Dedifferentiated amniotic fluid mesenchymal stem cell (primary cell): ENCODE data around the gene HPS4.

Experiments used
- DNase-seq: peaks from one replicate; pipeline ENCODE4 v3.0.0-alpha.2; 2016; ENCODE audit errors: extremely low spot score

Gene HPS4

DNA sequence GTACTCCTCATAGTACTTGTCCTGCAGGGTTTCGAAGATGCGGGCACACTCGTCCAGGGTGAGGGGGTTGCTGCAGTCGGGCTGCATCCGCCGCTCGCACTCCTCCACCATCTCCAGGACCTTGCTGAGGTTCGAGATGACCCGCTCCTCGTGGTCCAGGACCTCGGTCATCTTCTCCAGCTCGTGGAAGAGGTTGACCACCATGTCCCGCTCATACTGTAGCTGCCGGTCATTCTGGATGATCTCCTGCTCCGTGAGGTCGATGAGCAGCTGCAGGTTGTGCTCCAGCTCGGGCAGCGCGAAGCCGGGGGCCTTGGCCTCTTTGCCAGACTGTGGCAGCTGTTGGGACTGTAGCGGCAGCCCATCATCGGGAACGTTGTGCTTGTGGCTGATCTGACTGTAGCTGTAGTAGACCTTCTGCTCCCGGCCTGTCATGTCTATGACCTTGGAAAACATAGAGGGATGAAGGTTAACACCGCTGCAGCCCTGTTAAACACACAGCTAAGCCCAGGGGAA, 15.7 kb upstream of the HPS4 start:
- DNase-seq: no peak

DNA sequence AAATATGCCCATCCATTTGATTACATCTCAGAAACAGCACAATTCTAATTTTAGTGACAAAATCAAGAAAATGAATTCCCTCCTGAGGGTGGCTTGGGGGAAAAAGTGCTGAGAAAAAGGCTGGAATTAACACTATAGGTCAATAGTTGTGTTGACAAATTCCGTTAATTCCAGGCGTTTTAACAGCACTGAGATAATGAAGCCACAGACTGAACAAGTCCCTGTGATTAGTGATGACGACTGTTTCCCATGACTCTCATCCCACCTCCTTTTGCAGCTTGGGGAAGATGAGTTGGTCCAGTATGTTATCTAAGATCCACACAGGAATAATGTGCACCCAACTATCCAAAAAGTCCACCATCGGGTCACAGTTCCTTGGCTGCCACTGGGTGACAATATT, 12.9 kb upstream of the HPS4 start:
- no peak for DNase-seq

DNA sequence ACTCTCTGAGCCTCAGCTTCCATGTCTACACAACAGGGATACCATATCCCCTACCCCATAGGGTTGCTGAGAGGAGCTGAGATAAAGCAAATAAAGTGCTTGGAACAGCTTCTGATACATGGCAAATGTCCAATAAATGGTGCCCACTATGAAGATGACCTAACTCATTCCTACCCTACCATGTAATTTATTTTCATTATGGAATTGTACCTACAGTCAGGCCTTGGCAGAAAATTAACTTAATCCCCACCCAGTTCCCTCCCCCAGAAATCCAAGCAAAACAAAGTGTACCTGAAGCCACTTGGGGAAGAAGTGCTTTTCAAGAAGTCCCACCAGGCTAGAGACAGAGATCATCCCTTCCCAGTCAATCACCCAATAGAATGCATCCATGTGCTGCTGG, 10.9 kb upstream of the HPS4 start:
- DNase-seq: no peak

DNA sequence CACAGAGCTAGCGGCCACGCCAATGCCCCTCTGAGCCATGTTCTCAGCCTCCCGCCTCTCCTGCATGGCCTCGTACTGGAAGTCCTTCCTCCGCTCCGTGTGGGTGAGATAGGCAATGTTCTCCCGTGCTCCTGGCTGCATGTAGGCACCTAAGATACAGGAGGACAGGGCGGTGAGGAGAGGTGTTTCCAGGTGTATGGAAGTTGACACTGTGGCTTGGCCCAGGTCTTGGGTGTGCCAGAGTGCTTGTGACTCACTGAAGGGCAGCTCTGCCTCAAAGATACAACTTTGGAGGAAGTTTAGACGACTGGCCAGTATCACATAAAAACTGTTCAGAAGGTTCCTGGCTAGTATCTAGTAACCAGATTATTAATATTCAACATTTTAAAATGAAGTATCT, 8.6 kb upstream of the HPS4 start:
- DNase-seq: no peak

DNA sequence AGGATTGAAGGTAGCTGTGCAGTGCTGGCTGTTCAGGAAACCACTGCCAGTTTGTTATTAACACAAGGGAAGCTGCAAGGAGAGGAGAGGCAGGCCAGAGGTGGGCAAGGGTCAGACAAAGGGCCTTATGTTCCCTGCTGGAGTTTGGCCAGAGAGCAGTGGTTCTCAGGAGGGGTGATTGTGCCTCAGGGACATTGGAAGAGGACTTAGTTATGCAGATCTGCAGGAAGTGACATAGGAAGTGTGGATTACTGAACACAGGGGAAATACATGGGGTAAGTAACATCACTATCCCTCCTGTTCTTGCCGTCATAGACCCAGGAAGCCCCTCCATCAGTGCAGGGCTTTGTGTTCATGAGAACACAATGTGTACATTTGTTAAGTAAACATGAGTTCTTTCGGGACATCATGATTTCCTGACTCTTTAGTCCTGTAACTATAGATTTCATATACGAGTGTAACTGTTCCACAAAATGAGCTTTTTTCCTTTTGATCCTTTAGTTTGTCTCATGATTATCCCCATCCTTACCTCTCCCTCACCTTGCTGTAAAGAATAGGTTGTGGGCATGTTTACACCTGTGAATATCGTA, 6.0 kb upstream of the HPS4 start:
- DNase-seq: no peak

DNA sequence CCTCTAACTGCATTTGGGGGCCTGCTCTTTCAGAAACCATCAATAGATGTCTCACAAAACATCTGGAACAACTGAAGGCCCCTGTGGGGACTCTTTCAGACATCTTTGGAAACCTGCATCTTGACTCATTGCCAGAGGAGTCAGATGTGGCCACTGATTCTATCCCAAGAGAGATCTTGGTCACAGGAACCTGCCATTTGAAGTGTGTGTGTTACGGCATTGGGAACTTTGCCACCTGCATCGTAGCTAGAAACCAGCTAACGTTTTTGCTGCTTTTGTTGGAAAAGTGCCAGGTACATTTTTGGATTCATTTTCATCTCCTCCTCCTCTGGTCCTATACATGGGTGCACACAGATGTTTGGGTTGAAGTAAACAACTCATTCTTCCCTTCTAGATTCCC, 4.4 kb upstream of the HPS4 start:
- no peak for DNase-seq

DNA sequence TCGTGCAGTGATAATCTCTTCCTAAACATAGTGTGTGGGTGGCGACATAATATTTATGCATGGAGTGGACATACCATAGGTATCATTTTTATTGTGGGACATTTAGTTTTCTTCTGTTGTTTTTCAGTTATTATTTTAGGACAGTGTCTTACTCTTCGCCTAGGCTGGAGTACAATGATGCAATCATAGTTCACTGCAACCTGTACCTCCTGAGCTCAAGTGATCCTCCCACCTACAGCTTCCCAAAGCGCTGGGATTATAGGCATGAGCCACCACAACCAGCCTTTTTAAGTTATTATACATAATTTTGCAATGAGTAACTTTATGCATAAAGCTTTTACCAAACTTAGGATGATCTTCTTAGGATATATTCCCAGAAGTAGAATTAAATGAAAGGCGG, 2.8 kb upstream of the HPS4 start:
- DNase-seq: no peak

DNA sequence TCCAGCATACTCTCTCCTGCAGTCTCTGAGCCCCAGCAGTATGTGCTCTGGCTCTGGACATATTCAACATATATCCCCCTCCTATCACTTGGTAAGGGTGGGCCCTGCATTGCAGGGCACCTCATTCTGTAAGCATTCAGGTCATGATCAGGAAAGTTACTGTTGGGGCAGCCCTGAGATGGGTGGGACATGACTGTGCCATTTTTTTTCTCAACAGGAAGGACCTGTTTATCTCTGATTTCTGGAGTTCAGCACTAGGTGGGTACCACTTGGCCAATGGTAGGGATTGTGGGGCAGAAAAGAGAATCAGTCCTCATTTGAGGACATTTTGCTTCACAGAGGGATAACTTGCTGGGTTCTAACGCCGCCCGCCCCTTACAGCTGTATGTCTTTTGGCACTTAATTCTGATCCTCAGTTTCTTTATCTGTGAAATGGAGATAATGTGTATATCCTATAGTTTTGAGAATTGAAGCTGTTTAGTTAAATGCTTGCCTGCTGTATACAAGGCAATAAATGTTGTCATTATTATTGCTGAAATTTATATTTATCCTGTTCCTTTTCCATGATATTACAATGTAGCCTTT, 2.3 kb upstream of the HPS4 start:
- no peak for DNase-seq

DNA sequence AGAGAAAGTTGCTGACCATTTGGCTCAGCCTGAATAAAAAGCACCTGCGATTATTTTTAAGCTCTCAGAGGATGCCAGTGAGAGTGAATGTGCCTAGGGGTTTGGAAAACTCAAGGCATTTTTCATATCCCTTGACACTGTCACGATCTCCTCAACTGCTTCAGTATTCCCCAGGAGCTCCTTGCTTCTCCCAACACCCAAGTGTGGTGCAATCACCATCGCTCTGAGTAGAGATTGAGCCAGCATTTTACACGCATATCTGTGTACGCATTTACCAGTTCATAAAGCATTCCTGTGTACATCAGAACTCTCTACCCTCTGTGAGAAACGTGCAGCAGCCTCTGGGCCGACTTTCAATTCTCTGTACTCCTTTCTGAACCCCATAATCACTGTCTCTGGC, 1.4 kb upstream of the HPS4 start:
- no peak for DNase-seq

DNA sequence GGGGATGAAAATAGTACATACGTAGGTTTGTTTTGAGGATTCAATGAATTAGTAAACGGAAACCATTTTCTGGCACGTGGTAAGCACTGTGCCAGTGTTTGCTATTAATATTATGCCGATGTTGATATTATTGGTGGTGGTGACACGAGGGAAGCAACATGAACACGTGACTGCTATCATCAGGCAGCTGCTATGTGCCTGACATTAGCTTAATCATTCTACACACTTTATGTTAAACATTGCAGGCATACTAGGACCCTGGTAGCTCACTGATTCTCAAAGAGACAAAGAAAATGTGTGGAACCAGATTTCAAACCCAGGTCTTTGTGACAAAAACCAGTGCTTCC, 750 bp upstream of the HPS4 start:
- DNase-seq: no peak

DNA sequence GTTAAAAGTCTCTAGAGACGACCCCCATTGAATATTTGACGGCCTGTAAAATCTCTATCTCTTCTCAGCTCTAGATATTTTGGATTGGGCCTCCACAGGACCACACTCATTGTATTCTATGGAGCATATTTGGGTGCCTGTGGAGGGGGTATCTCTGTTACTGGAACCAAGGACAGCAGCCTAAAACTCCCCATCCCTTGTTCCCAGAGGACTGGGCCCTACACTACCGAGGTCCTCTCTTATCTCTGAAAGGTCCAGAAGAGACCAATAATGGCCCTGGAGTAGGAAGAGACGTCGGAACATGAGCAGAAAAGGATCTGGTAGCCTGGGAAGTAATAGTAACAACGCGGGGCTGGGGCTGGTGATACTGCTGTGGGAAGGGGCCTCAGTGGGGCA, 542 bp downstream of the HPS4 start:
- no peak for DNase-seq

DNA sequence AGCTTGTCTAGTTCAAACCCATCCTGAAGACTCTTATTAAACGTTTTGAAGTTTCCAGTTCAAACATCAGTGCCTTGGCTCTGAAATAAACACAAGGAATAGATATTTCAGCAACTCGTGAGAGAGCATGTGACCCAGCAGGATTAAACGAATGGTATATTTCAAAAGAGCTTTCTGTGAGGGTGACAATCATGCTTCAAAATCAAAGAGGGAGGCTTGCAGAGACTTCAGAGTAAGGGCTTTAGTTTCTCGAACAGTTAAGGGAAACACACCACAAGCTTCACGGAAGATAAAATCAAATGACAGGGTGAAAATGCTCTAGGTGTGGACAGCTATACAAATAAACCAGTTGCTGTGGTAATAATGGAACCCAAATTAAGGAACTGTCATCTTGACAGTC, 1.4 kb downstream of the HPS4 start:
- no peak for DNase-seq

DNA sequence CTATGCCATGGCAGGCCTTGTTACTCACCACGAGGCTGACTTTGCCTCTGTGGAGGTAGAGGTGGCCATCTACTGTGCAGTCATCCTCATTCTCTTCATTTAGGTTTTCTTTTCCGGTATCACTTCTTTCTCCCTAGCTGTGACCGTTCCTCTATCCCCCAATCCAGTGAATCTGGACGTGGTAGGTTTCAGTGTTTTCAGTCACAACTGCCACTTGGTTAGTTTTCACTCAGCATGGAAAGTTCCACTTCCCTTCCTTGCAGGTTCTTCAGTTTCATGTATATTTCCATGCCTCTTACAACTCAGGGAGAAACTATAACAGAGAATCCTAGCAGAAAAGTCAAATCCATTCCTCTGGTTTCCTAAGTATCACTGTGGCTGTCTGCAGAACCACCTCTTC, 1.9 kb downstream of the HPS4 start:
- no peak for DNase-seq

DNA sequence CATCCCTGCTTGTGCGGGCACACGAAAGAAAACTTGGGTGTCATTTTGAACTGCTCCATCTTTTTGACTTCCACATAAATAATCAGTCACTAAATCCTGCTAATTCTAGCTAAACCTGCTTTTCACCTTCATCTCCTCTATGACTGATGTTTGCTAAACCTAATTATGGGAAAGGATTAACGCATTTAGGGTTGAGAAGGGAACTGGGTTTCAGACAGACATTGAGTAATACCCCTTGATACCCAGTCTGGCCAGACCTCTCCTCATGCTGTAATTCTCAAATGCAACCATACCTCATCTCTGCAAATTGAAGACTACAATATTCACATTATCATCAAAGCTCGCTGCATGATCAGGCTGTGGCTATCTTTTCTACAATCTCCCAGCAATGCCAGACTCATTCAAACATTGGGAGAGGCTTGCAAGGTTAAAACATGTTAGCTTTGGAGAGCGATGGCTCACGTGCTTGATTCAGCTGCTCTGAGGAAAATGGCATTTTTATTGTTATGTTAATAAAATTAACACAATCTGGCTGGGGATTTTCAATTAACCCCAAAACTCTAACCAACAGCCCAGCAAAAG, 2.4 kb downstream of the HPS4 start:
- no peak for DNase-seq

DNA sequence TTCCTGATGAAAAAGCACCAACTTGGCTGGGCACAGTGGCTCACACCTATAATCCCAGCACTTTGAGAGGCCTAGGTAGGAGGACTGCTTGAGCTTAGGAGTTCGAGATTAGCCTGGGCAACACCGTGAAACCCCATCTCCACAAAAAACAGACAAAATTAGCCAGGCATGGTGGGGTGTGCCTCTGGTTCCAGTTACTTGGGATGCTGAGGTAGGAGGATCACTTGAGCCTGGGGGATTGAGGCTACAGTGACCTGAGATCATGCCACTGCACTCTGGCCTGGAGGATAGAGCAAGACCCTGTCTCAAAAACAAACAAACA, 3.0 kb downstream of the HPS4 start:
- no peak for DNase-seq

DNA sequence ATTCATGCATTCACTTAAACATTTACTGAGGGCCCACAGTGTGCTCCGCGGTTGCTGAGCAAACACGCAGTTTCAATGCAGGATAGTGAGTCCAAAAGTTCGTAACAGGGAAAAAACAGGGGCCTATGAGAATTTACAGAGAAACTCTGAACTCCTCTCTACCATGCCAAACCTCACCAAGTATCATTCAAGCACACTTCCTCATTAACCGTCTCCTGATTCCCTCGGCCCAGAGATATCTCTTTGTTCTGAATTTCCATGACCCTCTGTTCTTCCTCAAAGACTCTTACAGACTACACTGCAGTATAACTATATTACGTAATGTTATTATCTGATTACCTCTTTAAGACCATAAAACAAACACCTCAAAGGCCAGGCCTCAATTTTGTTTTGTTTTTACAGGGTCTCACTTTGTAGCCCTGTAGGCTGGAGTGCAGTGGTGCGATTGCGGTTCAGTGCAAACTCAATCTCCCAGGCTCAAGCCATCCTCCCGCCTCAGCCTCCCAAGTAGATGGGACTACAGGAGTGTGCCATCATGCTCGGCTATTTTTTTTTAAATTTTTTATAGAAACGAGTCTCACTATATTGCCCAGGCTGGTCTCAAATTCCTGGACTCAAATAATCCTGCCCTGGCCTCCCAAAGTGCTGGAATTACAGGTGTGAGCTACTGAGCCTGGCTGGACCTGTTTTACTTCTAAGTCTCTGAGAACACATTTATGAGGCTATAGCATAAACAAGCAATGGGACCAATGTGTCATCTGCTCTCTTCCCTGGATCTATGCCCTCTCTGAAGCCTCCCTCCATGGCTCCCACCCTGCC, 3.6 kb downstream of the HPS4 start:
- no peak for DNase-seq

DNA sequence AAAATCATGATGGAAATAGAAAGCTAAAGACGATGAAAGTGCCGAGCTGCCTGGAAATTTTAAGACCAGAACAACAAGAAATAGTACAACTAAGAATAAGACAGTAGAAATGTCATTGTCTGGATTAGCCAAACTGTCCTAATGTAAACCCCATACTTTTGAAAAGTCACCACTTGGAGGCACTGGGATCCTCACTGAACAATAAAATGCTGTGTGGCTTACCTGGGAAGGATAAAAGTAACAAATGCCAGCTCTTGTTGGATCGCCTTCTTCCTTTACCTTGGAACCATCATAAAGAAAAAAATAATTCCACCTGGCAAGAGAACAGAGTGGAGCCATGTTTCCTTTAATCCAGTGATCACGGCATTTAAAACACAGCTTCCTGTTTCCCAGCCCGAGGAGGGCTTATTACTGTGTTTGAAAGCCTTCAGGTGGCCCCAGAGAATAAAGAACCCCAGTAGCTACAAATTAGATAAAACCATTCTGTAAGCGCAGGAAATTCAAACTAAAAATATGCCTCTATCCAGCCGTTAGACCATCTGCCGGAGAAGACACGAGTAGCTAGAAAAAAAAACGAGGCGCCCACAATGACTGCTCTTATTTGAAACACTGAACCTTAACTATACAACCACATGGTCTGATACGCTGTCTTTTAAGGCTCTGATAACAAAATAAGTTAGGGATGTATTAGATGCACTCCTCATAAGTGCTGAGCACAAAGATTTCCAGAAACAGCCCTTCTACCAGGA, 4.4 kb downstream of the HPS4 start:
- no peak for DNase-seq

DNA sequence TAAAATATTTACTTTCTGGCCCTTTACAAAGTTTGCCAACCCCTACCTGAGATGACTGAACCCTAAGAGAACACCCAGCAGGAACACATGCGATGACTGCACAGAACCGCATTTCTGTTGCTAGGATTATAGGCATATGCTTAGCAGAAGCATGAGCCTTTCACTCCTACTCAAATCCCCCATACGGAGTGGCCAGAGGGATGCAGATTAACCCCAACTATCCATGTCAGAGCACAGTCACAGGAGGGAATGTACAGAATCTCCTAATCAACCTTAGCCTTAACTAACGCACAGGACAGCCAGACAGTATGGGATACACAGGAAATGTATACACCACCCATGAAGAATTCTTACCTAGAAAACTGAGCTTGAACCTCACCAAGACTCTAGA, 6.2 kb downstream of the HPS4 start:
- DNase-seq: no peak

DNA sequence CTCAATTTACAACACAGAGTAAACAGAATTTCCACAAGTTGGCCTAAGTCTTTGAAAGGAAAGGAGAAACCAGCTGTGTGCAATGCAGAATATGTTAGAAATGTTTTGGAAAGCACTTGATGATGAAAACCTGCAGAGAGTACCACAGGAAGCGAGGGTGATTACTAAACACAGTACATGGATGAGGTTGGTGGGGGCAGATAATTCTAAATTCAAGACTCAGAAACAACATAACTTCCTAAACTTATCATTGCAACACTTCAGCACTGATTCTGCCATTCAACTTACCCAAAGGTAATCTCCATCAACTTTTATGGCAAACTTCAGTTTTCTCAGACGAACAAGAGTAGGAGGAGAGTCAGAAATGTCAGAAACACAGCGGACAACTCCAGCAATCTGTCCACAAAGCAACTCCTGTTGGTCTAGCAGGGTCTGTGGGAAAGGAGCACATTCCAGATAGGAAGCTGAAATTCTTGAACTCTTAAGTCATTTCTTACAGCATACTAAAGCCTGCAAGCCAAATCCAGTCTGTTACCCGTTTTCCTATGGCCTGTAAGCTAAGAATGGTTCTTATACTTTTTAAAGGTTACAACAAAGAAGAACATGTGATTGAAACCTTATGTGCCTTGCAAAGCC, 6.8 kb downstream of the HPS4 start:
- DNase-seq: no peak

DNA sequence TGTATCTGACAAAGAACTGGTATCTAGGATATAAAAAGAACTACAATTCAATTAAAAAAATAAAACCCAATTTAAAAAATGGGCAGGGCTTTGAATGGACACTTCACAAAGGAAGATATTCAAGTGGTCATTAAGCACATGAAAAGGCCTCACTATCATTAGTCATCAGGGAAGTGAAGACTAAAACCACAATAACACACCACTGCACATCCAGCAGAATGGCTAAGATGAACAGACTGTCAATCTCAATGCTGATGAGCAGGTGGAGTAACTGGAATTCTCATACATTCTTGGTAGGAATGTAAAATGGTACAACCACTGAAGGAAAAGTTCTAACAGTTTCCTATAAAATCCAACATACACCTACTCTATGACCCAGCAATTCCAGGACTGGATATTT, 8.9 kb downstream of the HPS4 start:
- no peak for DNase-seq

DNA sequence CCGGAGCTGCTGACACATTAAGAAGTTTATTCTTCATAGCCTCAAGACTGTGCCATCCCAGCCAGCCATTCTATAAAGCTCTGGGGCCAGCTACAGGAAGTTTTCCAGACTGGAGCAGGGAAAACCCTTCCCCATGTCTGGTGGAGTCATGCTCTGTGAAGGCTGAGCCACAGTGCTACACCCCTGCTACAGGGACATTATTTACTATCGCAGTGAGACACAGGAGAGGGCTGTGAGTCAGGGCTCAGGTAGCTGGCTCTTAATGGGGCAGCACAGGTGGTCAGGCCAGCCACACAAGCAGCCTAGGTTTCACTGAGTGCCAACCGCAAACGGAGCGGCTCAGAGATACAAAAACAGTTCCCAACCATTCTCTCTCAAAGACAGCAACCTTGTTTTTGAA, 12.1 kb downstream of the HPS4 start:
- no peak for DNase-seq

DNA sequence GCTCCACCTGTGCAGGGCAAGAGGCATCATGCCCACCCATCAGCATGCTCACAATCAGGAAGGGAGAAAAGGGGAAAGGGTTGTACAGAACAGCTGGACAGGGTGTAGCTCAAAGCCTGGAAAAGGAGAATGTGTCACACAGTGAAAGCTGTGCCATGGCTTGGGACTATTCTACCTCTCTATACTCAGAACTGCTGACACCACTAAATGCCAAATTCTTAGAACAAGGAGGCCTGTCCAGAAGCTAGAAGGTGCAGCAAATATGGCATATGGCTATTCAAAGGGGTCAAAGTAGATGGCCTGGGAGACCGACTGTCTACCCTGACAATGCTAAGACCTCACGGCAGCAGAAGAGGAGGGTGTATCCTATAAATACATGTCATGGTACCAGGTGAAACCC, 12.8 kb downstream of the HPS4 start:
- DNase-seq: no peak
